ENCODE results near the gene NPBWR2.

NPBWR2 gene

GRCh38 chr20:64111841-64112641 is 4.7 kb upstream of the NPBWR2 start:
- Histone ChIP-seq H3K4me3 (ENCODE audit: low read length) (no peak overlapping the region), H3K4me1 (ENCODE audit: control insufficient read depth, insufficient read depth, low read length) (no peaks in the 10 kb centered on the region), H3K9ac (ENCODE audit: low read length) (no peak overlapping the region), H3K36me3 (ENCODE audit: control insufficient read depth, insufficient read depth, low read length) (no peaks in the 10 kb centered on the region), H3K27me3 (ENCODE audit: control insufficient read depth, insufficient read depth, low read length) (no peaks in the 10 kb centered on the region), H3K27ac (ENCODE audit: low read depth, low read length) (no peak overlapping the region)

- H3K4me3 ChIP-seq (ENCODE audit: low read length), result no peak overlapping the region
- no peaks in the 10 kb centered on the region for H3K27me3 ChIP-seq (ENCODE audit: control insufficient read depth, insufficient read depth, low read length)
- H3K4me1 ChIP-seq (ENCODE audit: control insufficient read depth, insufficient read depth, low read length), result no peaks in the 10 kb centered on the region
- H3K27ac ChIP-seq (ENCODE audit: low read depth, low read length), result no peak overlapping the region
- no peak overlapping the region for H3K9ac ChIP-seq (ENCODE audit: low read length)
- no peaks in the 10 kb centered on the region for H3K36me3 ChIP-seq (ENCODE audit: control insufficient read depth, insufficient read depth, low read length)
Measured at GRCh38 chr20:64110411-64111068, 3.2 kb upstream of the NPBWR2 start.

- no peaks in the 10 kb centered on the region for H3K27me3 ChIP-seq (ENCODE audit: control insufficient read depth, insufficient read depth, low read length)
- no peaks in the 10 kb centered on the region for H3K36me3 ChIP-seq (ENCODE audit: control insufficient read depth, insufficient read depth, low read length)
- no peak overlapping the region for H3K27ac ChIP-seq (ENCODE audit: low read depth, low read length)
- no peak overlapping the region for H3K4me3 ChIP-seq (ENCODE audit: low read length)
- no peaks in the 10 kb centered on the region for H3K4me1 ChIP-seq (ENCODE audit: control insufficient read depth, insufficient read depth, low read length)
- no peak overlapping the region for H3K9ac ChIP-seq (ENCODE audit: low read length)
Measured at GRCh38 chr20:64109831-64110391, 2.5 kb upstream of the NPBWR2 start.

GRCh38 chr20:64108731-64109681 is 1.6 kb upstream of the NPBWR2 start:
- no peak overlapping the region for H3K4me3 ChIP-seq (ENCODE audit: low read length)
- no peaks in the 10 kb centered on the region for H3K4me1 ChIP-seq (ENCODE audit: control insufficient read depth, insufficient read depth, low read length)
- no peak overlapping the region for H3K9ac ChIP-seq (ENCODE audit: low read length)
- no peaks in the 10 kb centered on the region for H3K36me3 ChIP-seq (ENCODE audit: control insufficient read depth, insufficient read depth, low read length)
- no peaks in the 10 kb centered on the region for H3K27me3 ChIP-seq (ENCODE audit: control insufficient read depth, insufficient read depth, low read length)
- no peak overlapping the region for H3K27ac ChIP-seq (ENCODE audit: low read depth, low read length)

GRCh38 chr20:64107736-64108457 is 532 bp upstream of the NPBWR2 start:
- Histone ChIP-seq H3K27me3 (ENCODE audit: control insufficient read depth, insufficient read depth, low read length) (no peaks in the 10 kb centered on the region), H3K4me3 (ENCODE audit: low read length) (no peak overlapping the region), H3K4me1 (ENCODE audit: control insufficient read depth, insufficient read depth, low read length) (no peaks in the 10 kb centered on the region), H3K9ac (ENCODE audit: low read length) (peak overlapping the region; percentile 30), H3K36me3 (ENCODE audit: control insufficient read depth, insufficient read depth, low read length) (no peaks in the 10 kb centered on the region), H3K27ac (ENCODE audit: low read depth, low read length) (no peak overlapping the region)

- no peaks in the 10 kb centered on the region for H3K4me1 ChIP-seq (ENCODE audit: control insufficient read depth, insufficient read depth, low read length)
- H3K27me3 ChIP-seq (ENCODE audit: control insufficient read depth, insufficient read depth, low read length), result peaks cover 6% of the 10 kb centered on the region
- no peak overlapping the region for H3K4me3 ChIP-seq (ENCODE audit: low read length)
- no peaks in the 10 kb centered on the region for H3K36me3 ChIP-seq (ENCODE audit: control insufficient read depth, insufficient read depth, low read length)
- no peak overlapping the region for H3K9ac ChIP-seq (ENCODE audit: low read length)
- H3K27ac ChIP-seq (ENCODE audit: low read depth, low read length), result no peak overlapping the region
Measured at GRCh38 chr20:64106435-64106961, 867 bp downstream of the NPBWR2 start.

- Histone ChIP-seq H3K27me3 (ENCODE audit: control insufficient read depth, insufficient read depth, low read length) (peaks cover 12% of the 10 kb centered on the region), H3K36me3 (ENCODE audit: control insufficient read depth, insufficient read depth, low read length) (no peaks in the 10 kb centered on the region), H3K4me1 (ENCODE audit: control insufficient read depth, insufficient read depth, low read length) (no peaks in the 10 kb centered on the region)
Measured at GRCh38 chr20:64105846-64106434, 1.4 kb downstream of the NPBWR2 start.

GRCh38 chr20:64104667-64105451 is 2.5 kb downstream of the NPBWR2 start:
- H3K4me1 ChIP-seq (ENCODE audit: control insufficient read depth, insufficient read depth, low read length), result no peaks in the 10 kb centered on the region
- no peak overlapping the region for H3K4me3 ChIP-seq (ENCODE audit: low read length)
- H3K27ac ChIP-seq (ENCODE audit: low read depth, low read length), result no peak overlapping the region
- peaks cover 17% of the 10 kb centered on the region for H3K27me3 ChIP-seq (ENCODE audit: control insufficient read depth, insufficient read depth, low read length)
- H3K36me3 ChIP-seq (ENCODE audit: control insufficient read depth, insufficient read depth, low read length), result no peaks in the 10 kb centered on the region
- no peak overlapping the region for H3K9ac ChIP-seq (ENCODE audit: low read length)

More at GRCh38 chr20:64105846-64106434, 1.4 kb downstream of the NPBWR2 start:
- Histone ChIP-seq H3K9ac (ENCODE audit: low read length) (no peak overlapping the region), H3K27ac (ENCODE audit: low read depth, low read length) (no peak overlapping the region), H3K4me3 (ENCODE audit: low read length) (no peak overlapping the region)

- H3K4me1 ChIP-seq (ENCODE audit: control insufficient read depth, insufficient read depth, low read length), result no peaks in the 10 kb centered on the region
- H3K27me3 ChIP-seq (ENCODE audit: control insufficient read depth, insufficient read depth, low read length), result peaks cover 17% of the 10 kb centered on the region
- H3K27ac ChIP-seq (ENCODE audit: low read depth, low read length), result no peak overlapping the region
- H3K36me3 ChIP-seq (ENCODE audit: control insufficient read depth, insufficient read depth, low read length), result no peaks in the 10 kb centered on the region
- no peak overlapping the region for H3K9ac ChIP-seq (ENCODE audit: low read length)
- no peak overlapping the region for H3K4me3 ChIP-seq (ENCODE audit: low read length)
Measured at GRCh38 chr20:64103871-64104666, 3.3 kb downstream of the NPBWR2 start.

GRCh38 chr20:64102647-64103354 is 4.6 kb downstream of the NPBWR2 start:
- no peak overlapping the region for H3K27ac ChIP-seq (ENCODE audit: low read depth, low read length)
- no peak overlapping the region for H3K4me3 ChIP-seq (ENCODE audit: low read length)
- no peak overlapping the region for H3K9ac ChIP-seq (ENCODE audit: low read length)
- H3K36me3 ChIP-seq (ENCODE audit: control insufficient read depth, insufficient read depth, low read length), result no peaks in the 10 kb centered on the region
- H3K27me3 ChIP-seq (ENCODE audit: control insufficient read depth, insufficient read depth, low read length), result peaks cover 23% of the 10 kb centered on the region
- H3K4me1 ChIP-seq (ENCODE audit: control insufficient read depth, insufficient read depth, low read length), result no peaks in the 10 kb centered on the region

Data from rectal smooth muscle tissue (tissue), 1 donor.